Uterus (tissue), 4 donors: ENCODE results near the gene SRPK3. TPM values are rescaled to one million over a fixed set of nuclear protein-coding genes. Genes with fewer than 3 reads are reported as not detected.

ENCODE experiments used
- DNase-seq, 2 donors: peaks; one replicate each; pipeline ENCODE4 v3.0.0-alpha.2; 2019 to 2020
- H3K27ac ChIP-seq, 2 donors: fragments of 200-600 bp; sonication (generic); 1 replicate in 1 of 2; 2 replicates in 1 of 2; pipeline ENCODE4 v1.5.1; 2016 to 2018
- H3K27me3 ChIP-seq, 2 donors: fragments of 200-600 bp; sonication (generic); one replicate each; pipeline ENCODE4 v1.5.1; 2018 to 2019; ENCODE audit warnings: control low read depth in 1 of 2
- H3K36me3 ChIP-seq, 2 donors: fragments of 200-600 bp; sonication (generic); one replicate each; pipeline ENCODE4 v1.5.1; 2019; ENCODE audit warnings: control low read depth in 1 of 2
- H3K4me1 ChIP-seq, 2 donors: fragments of 200-600 bp; sonication (generic); one replicate each; pipeline ENCODE4 v1.5.1; 2018 to 2019; ENCODE audit warnings: control low read depth in 1 of 2
- H3K4me3 ChIP-seq, 2 donors: fragments of 200-600 bp; sonication (generic); 1 replicate in 1 of 2; 2 replicates in 1 of 2; pipeline ENCODE4 v1.5.1; 2018 to 2019; ENCODE audit warnings: mild to moderate bottlenecking in 1 of 2
- H3K9me3 ChIP-seq, 2 donors: fragments of 200-600 bp; sonication (generic); one replicate each; pipeline ENCODE4 v1.5.1; 2019; ENCODE audit warnings: control low read depth in 1 of 2
- POLR2A ChIP-seq, 2 donors: fragments of 450-650 bp; IDR thresholded peaks; one replicate each; pipeline ENCODE4 v1.6.1; 2016; ENCODE audit warnings: antibody characterized with exemption in 2 of 2, mild to moderate bottlenecking in 1 of 2, moderate library complexity in 1 of 2
- intact Hi-C: fragments of 100-400 bp; cut with DNase I; formaldehyde crosslinking; loops from one replicate; pipeline ENCODE4 v1.15.1; 2023; ENCODE audit warnings: low total_unique reads
- total RNA-seq, 4 donors: library from RNA; depleted of rRNA in 3 of 4; stranded (reverse); fragments of >200 nt in 3 of 4; gene quantifications; one replicate each; pipeline versions ENCODE4 v1.1.0 to v1.2.4, GENCODE V29; 2014 to 2023
- TF ChIP-seq, protein P1 (sequence below), 4 experiments: fragments of 200-600 bp in 2 of 4; fragments of 450-650 bp in 2 of 4; sonication (generic) in 2 of 4; IDR thresholded peaks; one replicate each; pipeline ENCODE4 v1.5.1; 2016 to 2019; ENCODE audit warnings: antibody characterized with exemption in 4 of 4, mild to moderate bottlenecking in 2 of 4, moderate library complexity in 1 of 4
- donor health status: DM: yes; HTN: yes; CAD: no.

SRPK3 gene
- total RNA-seq, 4 donors from 2014 or later, result 0.76 to 13.8 (median 5.5) TPM

DNA sequence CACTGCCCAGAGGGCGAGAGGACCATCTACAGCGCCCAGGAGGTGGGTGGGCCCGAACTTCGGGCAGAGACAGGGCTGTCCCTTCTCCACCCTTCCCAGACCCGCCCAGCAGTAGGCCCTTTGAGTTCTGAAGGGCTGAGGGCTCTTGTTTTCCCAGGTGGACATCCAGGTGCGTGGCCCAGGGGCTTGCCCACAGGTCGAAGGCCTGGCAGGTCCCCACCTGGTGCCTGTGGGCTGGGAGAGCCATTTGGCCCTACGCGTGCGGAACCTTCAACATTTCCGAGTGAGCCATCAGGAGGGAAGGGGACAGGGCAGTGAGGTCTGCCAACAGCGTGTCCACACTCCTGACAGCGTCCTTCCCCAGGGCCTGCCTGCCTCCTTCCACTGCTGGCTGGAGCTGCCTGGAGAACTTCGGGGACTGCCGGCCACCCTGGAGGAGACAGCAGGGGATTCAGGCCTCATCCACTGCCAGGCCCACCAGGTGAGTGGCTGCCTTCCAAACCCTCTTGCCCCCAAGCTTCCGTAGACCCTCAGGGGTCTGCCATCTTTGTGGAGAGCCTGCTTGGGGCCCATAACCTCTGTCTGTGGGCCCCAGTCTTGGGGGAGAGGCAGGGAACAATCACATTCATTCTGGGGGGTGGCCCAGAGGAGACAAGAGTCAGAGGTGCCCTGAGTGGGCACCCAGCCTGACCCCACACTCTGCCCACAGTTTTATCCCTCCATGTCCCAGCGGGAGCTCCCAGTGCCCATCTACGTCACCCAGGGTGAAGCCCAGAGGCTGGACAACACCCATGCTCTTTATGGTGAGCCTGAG, 10.0 kb upstream of the SRPK3 start:
- DNase-seq, result no peak

DNA sequence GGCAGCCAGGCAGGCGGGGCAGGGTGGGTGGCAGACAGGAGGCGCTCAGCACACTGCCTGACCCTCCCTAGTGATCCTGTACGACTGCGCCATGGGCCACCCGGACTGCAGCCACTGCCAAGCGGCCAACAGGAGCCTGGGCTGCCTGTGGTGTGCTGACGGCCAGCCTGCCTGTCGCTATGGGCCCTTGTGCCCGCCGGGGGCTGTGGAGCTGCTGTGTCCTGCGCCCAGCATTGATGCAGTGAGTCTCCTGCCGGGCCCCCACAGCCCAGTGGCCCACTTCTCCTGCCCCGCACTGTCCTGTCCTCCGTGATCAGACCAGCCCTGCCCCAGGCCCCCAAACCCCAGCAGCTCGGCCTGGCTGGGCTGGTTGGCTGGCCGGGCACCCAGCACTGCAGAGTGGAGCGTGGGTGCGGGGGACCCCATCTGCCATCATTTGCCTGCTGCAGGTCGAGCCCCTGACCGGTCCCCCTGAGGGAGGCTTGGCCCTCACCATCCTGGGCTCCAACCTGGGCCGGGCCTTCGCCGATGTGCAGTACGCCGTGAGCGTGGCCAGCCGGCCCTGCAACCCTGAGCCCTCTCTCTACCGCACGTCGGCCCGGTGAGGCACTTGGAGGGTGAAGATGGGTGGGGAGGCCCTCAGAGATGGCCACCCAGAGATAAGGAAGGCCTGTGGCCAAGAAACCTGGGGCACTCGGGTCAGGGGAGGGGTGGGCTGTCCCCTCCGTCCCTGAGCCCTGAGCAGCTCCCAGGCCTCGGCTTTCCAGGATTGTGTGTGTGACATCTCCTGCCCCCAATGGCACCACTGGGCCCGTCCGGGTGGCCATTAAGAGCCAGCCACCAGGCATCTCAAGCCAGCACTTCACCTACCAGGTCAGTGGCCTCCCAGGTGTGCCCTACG, 9.2 kb upstream of the SRPK3 start:
- Histone ChIP-seq H3K27ac (no peak overlapping the region), H3K4me1 (no peaks in the 10 kb centered on the region), H3K4me3 (no peak overlapping the region), H3K9me3 (no peaks in the 10 kb centered on the region), H3K27me3 (no peaks in the 10 kb centered on the region), H3K36me3 (no peaks in the 10 kb centered on the region)
- intact Hi-C loops, result no loop called here
- TF ChIP-seq, protein P1, sequence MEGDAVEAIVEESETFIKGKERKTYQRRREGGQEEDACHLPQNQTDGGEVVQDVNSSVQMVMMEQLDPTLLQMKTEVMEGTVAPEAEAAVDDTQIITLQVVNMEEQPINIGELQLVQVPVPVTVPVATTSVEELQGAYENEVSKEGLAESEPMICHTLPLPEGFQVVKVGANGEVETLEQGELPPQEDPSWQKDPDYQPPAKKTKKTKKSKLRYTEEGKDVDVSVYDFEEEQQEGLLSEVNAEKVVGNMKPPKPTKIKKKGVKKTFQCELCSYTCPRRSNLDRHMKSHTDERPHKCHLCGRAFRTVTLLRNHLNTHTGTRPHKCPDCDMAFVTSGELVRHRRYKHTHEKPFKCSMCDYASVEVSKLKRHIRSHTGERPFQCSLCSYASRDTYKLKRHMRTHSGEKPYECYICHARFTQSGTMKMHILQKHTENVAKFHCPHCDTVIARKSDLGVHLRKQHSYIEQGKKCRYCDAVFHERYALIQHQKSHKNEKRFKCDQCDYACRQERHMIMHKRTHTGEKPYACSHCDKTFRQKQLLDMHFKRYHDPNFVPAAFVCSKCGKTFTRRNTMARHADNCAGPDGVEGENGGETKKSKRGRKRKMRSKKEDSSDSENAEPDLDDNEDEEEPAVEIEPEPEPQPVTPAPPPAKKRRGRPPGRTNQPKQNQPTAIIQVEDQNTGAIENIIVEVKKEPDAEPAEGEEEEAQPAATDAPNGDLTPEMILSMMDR (IDR thresholded peaks at IDR 0.05), result no peak
- no peak for TF ChIP-seq POLR2A (IDR thresholded peaks at IDR 0.05)
- no peak for DNase-seq

More for the DNA sequence above, 10.0 kb upstream of the SRPK3 start:
- Histone ChIP-seq H3K4me3 (no peak overlapping the region), H3K9me3 (no peaks in the 10 kb centered on the region), H3K4me1 (no peaks in the 10 kb centered on the region), H3K36me3 (no peaks in the 10 kb centered on the region), H3K27me3 (no peaks in the 10 kb centered on the region), H3K27ac (no peak overlapping the region)
- no peak for TF ChIP-seq POLR2A (IDR thresholded peaks at IDR 0.05)
- TF ChIP-seq, protein P1 (IDR thresholded peaks at IDR 0.05), result no peak
- intact Hi-C loops, result no loop called here

- no peaks in the 10 kb centered on the region for H3K4me1 ChIP-seq
- no peak overlapping the region for H3K4me3 ChIP-seq
- DNase-seq, result no peak
- intact Hi-C loops, result no loop called here
- no peaks in the 10 kb centered on the region for H3K27me3 ChIP-seq
- no peaks in the 10 kb centered on the region for H3K36me3 ChIP-seq
- TF ChIP-seq POLR2A (IDR thresholded peaks at IDR 0.05), result no peak
- TF ChIP-seq, protein P1 (IDR thresholded peaks at IDR 0.05), result no peak
- H3K9me3 ChIP-seq, result no peaks in the 10 kb centered on the region
- H3K27ac ChIP-seq, result no peak overlapping the region
These were observed 8.3 kb upstream of the SRPK3 start for GRCh38 chrX:153772316-153773217.

DNA sequence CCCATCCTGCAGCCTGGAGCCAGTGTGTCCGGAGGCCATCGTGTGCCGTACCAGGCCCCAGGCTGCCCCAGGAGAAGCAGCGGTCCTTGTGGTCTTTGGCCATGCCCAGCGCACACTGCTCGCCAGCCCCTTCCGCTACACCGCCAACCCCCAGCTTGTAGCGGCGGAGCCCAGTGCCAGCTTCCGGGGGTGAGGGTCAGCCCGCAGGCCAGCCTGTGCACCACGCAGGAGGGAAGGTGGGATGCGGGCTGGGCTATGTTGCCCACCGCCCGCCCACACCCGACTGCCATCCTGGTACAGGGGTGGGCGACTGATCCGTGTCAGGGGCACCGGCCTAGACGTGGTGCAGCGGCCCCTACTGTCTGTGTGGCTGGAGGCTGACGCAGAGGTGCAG, 7.6 kb upstream of the SRPK3 start:
- H3K9me3 ChIP-seq, result no peaks in the 10 kb centered on the region

More for the DNA sequence above, 7.6 kb upstream of the SRPK3 start:
- no peak overlapping the region for H3K4me3 ChIP-seq
- intact Hi-C loops, result no loop called here
- no peak for TF ChIP-seq POLR2A (IDR thresholded peaks at IDR 0.05)
- TF ChIP-seq, protein P1 (IDR thresholded peaks at IDR 0.05), result no peak
- no peaks in the 10 kb centered on the region for H3K36me3 ChIP-seq
- no peaks in the 10 kb centered on the region for H3K27me3 ChIP-seq
- no peak for DNase-seq
- H3K4me1 ChIP-seq, result no peaks in the 10 kb centered on the region
- no peak overlapping the region for H3K27ac ChIP-seq
